HG03558 (cell line): ENCODE results near the gene MSH2.

Experiments used
- ATAC-seq: cut with Tn5 transposase; IDR thresholded peaks from one replicate; pipeline ENCODE4 v1.9.1; 2021; ENCODE audit warnings: moderate number of reproducible peaks; ENCODE audit not compliant: unreplicated experiment; ENCODE audit errors: extremely low read depth

The MSH2 gene

DNA sequence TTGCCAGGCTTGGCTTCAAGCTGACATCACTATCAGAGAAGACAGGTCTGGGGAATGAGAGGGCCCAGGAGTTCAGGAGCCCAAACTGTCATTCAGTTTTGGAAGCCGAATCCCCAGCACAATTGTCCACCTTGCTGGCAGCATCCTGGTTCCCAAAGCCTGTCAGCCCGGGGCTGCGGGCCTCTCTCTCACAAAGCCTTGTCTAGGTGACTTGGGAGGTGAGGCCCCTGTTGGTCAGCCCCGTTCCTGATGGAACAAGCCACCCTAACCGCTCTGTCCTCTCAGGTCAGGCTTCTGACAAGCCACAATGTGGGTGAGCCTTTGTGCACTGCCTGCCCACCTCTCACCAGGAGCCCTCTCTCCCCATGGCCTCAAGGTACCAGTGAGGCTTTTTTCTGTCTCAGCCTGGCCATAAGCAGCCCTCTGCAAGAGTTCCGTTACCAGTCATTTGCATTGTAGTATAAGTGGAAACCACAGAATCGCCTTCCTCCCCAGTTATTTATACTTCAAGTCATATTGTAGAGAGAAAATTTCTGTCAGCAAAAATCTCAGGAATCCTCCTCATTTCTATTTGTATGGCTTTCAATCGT is 100.6 kb downstream of the MSH2 start:
- no peak for ATAC-seq

DNA sequence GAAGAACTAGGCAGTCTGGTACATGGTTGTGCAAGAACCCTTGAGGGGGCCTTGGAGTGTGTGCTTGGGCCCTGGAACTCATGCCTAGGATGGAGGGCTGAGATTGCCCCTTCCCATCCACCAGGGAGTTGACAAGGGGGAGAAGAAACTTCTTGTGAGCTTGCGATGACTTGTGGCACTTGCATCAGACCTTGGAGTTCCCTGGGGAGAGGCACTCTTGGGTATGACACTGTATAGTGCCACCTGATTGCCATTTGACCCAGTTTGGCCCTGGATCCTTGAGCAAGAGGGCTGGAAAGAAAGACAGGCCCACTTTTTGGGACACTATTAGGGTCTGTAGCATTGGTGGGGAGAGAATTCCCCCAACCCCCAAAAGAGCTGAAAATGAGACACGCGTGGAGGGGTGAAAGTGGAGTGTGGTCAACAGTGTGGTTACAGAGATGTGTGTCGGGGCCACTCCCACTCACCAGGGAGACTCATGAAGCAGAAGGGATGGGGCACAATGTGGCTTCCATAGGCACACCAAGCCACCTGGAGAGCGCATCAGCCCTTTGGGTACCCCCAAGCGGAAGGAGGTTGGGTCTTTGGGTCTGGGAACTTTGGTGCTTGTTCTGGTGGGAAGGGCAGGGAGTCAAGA is 101.3 kb downstream of the MSH2 start:
- ATAC-seq: no peak

DNA sequence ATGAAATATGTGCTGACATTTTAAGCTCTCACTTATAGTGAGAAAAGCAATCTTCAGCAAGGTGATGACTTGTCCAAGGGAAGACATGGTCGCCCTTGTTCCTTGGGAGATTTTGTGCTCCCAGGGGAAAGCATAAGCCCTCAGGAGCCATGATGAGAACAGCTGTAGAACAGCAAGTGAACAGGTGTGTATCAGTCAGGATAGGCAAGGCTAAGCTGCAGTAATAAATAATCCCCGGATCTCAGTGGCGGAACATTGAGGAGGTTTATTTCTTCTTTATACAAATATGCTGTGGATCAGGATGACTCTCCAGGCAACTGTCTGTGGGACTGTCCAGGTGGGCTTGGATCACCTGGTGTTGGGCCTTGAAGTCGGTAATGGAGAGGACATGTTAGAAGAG is 103.1 kb downstream of the MSH2 start:
- ATAC-seq: no peak

DNA sequence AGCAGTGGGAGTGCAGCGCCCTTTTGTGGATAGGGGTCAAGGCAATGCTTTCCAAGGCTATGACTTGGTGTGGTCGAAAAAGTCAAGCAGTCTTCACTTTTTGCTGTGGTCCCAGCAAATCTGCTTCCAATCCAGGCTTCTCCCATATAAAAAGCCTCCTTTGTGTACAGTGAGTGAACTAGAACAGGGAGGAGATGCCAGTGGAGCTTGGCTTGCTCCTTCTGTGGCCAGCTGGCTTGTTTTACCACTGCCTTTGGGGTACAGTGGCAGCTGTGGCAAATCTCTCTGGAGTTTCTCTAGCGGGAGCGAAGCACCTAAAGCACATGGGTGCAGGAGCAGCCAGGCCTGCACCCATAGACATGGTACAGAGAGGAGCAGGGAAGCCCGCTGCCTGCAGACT is 103.5 kb downstream of the MSH2 start:
- no peak for ATAC-seq

DNA sequence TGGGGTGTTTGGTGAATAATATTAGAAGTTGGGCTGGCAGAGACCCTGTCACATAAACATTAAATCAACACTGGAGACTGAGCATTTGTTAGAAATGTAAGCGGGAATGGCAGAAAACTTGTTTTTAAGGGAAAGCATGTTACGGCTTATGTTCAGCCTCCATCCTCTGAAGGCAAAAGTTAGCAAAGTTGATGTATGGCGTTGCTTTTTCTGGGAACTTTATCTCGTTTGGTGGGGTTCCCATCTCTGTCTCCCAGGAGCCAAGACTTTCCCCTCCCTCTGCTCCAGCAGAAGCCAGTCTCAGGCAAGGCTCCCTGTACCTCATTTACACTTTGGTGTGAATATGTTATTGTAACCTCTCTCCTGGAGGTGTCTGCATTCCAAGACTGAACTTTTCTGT is 105.1 kb downstream of the MSH2 start:
- no peak for ATAC-seq

DNA sequence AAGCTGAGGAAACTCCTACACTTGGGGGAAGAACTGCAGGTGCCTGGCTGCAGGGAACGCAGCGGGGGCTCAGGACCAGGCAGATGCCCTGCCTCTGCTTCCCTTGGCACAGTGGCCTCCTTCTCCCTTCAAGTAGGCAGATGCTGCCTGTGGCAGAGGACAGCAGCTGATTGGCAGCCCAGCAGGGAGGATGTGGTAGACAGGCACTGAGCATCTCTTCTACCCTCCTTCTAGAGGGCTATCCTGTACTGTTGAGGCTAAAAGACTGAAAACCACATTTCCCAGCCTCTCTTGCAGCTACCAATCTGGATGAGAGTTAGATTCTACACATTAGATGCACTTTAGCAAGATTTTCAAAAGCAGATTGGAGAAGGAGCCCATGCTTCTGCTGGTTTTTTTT is 105.7 kb downstream of the MSH2 start:
- ATAC-seq: no peak

DNA sequence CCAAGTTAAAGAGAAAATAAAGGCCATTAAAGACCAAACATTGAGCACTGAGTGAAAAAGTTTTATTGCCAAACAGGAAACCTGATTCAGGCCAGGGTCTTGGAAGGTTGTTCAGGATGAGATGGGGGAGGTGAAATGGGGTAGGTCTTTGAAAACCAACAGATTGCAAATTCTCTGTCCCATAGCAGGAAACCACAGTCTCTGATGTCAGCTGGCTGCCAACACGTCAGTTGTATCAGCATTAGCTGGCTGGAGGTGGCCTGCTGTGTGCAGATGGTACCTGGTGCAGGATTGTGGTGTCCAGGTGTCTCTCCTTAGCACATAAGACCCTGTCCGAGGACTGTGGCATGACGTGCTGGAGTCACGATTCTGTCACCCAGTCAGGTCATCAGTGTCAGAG is 106.3 kb downstream of the MSH2 start:
- ATAC-seq: no peak

DNA sequence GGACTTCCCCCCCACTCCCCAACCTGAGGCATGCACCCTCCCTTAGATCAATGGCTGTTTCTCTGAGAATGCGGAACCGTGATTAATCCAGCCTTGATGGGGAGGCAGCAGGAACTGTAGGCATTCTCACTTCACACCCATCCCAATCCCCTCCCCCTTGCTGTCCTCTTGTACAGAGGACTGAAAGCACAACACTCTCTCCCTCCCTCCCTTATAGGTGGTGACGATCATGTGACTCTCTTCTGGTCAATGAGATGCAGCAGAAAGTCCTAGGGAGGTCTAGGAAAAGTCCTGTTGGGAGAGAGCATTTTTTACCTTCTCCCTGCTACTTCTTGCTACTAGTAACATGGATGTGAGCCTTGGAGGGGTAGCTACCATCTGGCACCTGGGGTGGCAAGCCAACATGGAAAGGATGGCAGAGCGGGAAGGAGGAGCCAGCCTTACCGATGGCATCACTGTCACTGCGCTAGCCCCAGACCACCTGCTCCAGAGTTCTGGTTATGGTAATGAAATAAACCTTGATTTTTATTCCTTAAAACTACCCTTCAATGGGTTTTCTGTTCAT is 106.9 kb downstream of the MSH2 start:
- no peak for ATAC-seq

DNA sequence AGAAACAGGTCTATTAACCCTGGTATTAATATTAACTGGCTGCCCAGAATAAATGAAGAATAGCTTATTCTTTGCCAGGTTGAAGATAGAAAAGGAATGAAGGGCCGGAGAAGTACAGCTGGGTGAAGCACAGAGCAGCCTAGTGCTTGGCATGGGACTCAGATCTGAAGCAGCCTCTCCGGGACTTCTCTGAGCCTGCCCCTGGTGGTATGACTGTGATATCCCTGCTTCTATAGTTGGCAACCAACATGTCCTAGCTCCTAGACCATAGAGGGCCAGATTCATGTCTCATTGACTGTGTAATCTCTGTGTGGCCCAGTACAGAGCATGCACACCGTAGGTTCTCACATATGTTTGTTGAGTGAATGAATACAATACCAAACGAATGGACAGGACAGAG is 107.8 kb downstream of the MSH2 start:
- no peak for ATAC-seq

DNA sequence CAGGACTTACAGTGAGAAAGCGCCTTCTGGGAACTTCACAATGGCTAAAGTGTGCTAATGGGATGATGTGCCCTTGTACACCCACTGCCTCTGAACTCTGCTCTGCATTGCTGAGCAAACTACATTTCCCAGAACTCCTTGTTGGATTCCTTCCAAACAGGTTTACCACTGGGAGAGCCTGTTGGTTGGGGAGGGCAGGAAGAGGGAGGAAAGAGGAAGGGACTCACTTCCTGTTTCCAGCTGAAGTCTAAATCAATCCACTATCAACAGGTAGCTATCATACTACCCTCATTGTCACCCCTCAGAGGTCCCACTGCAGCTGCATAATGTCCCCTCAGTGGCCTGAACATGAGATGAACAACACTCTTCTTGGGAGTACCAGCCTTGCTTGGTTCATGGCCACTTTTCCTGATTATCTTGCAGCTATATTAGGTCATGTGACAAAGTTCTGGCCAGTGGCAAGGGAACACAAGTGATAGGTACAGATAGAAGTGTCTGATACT is 109.7 kb downstream of the MSH2 start:
- no peak for ATAC-seq

DNA sequence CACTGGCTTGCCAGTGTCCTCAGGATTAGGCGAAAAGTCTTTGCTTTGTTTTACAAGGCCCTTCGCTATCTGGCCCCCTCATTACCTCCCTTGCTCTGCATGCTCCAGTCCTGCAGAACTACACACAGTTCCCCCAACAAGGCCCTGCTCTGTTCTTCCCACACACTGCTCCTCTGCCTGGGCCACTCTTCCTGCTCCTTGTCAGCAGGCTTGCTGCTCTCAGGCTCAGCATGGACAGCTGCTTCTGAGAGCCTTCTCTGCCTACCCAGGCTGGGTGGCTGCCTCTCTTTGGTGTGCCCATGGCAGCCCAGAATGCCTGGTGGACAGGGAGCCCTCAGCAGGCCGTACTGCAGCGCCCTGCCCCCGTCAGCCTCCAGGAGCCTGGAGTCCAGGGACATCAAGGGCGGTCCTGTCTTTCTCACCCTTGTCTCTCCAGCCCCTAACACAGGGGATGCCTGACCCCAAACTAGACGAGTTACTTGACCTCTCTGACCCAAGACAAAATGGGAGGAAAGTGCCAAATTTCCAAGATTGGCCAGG is 111.1 kb downstream of the MSH2 start:
- no peak for ATAC-seq

DNA sequence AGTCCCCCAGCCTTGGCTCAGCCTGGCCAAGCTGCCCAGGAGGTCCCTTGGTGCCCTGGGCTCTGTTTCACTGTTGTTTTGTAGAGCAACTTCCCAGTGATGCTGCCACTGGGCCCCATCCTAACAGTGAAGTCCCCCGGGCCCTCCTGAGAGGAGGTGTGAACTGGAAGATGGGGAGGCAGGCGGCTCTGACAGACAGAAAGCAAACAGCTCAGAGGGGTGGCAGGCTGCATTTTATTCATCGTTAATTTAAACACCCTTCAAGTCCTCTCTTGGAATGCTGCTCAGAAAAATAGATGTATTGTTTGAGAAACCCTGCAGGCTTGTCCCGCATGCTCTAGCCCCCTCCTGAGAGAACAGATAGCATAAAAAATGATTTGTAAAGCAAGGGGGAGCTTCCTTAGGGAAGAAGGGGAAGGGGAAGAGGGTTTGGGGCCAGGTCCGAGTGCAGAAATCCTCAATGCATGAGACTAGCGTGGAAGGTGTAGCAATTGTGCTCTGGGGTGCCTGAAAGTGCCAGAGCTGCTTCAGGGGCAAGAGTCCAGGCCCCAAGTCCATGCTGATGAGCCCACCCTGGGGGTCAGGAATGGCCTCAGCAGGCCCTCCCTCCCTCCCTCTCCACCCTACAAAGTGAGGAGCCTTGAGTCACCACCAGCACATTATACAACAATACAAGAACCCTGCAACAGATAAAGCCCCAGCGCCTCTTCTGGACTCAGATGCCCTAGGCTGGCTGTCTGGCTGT is 113.6 kb downstream of the MSH2 start:
- no peak for ATAC-seq

DNA sequence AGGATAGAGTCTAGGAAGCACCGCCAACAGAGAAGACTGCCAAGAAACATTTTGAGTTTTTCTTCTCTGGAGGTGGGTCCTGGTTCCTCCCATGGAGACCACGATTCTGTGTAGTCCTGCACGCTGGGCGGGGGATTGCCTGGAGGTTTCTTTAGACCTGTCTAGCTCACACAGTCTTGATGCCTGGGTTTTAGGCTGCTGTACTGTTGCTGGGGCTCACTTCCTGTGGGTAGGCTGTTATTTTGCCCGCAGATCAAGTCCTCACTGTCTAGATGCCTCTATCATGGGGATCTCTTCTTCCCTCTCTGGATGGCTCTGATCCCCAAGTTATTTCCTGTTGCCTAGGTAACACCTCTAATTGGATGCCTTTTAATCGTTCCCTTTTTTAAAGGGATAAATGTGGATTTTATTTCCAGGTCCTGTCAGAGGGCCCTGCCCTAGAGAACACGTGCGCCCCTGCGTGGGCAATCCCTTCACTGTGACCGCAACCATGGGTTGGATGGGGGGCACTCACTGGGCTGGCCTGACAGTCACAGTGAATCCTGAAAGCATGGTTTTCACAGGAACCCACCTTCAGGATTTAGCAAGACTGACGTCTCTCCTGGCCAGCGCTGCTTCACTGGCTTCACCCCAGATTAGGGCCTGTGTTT is 115.7 kb downstream of the MSH2 start:
- no peak for ATAC-seq

DNA sequence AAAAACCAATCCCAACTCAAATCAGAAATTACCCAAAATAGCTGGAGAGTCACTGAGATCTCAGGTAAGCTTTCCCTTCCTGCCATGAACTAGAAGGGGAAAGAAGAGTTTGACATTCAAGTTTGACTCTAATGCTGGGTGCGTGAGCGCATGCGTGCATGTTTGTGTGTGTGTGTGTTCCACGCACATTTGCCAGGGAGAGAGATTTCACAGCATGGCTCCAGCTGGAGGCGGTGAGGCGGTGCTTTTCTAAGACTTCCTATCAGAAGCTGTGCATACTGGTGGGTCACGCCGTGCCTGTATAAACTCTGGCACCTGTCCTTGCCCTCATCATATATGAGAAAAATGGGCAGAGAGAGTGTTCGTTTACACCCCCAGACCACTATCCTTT is 116.2 kb downstream of the MSH2 start:
- no peak for ATAC-seq

DNA sequence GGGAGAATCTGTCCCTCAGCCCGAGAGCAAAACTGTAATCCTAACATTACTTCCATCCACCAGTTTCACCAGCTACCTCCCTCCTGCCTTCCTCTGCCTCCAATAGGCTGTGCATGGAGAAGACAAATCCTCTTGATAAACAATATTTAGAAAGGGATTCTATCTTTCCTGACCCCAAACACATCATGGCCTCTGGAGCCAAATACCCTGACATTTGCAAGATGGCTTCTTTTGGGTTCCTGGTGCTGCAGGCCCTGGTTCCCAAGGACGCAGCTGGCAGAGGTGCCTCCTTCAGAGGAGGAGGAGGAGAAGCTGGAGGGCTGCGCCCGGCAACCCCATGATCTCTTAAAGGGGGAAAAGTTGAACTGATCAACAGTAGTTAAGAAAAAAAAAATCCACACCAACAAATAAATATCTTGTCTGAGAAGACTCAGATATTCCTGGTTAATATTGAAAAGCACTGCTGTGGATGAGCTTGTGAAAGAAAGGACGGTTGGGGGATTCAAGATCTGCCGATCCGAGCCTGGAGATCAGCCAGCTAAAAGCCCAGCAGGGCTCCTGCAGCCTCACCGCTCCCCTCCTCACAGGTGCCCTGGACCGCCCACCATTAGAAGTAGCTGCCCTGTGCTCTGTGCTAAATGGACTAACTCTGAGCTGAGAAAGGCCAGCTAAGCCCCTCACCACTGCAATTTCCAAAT is 116.8 kb downstream of the MSH2 start:
- ATAC-seq: no peak

DNA sequence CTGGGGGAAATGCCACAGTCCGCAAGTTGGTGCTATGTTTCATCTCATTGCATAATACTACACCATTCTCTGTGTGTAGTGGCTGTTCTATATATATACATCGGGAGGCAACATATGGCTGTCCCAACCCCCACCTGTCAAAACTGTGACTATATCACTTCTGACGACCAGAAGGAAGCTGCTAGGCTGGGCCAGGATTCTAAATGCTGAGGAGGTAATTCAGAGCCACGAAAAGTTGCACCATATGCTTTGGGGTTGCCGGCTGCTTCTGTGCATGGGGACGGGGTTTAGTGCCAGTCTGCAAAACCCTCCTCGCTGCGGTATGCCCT is 117.3 kb downstream of the MSH2 start:
- ATAC-seq: no peak

DNA sequence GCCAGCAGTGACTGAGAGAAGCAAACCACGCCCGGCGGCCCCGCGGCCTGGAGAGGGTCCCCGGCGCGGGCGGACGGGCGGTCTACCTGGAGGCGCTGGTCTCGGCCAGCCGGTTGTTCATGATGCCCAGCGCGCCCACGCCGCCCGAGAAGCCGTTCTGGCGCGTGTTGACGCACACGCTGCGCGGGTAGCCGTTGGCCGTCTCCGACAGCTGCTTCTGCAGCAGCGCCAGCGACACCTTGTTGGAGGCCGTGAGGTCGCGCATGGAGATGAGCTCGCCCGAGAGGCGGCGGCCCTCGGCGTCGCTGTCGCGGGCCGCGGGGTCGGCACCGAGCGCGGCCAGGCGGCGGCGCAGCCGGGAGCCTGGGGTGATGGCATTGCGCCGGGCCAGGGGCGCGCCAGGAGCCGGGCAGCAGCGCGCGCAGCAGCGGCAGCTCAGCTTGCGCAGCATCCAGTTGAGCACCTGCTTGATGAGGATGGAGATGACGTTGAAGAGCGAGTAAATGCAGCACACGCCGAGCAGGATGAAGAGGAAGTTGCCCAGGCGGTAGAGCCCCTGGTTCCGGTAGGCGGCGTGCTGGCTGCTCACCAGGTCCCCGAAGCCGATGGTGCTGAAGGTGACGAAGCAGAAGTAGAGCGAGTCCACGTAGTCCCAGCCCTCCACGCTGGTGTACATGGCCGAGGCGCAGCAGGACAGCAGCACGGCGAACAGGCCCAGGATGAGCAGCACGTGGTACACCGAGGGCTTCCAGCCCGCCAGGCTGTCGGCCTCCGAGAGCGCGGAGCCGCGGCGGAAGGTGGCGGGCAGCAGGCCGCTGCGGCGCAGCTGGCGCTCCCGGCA is 118.1 kb downstream of the MSH2 start:
- ATAC-seq: peak; percentile 49

DNA sequence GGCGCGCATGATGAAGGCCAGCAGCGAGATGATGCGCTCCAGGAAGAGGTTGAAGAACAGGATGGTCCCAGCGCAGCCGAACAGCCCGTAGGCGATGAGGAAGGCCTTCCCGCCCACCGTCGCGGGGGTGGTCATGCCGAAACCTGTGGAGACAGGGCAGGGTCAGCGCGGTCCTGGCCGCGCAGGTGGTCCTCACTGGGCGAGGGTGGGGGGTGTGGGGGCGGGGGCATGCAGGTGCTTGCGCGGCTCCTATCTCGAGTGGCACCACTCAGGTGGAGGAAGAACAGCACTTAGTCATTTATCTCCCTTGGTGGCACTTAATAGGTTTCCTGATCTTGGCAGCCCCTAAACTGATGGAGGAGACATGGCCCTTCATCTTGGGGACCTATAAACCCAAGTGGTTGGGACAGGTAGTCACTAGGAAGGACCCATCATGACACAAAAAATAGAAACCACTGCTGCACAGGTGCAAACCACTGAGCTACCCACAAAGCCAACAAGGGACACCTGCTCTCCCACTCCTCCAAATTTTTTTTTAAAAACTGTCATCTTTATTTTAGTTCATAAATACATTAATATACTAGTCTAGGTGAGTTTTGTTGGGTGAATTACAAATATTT is 118.8 kb downstream of the MSH2 start:
- no peak for ATAC-seq

DNA sequence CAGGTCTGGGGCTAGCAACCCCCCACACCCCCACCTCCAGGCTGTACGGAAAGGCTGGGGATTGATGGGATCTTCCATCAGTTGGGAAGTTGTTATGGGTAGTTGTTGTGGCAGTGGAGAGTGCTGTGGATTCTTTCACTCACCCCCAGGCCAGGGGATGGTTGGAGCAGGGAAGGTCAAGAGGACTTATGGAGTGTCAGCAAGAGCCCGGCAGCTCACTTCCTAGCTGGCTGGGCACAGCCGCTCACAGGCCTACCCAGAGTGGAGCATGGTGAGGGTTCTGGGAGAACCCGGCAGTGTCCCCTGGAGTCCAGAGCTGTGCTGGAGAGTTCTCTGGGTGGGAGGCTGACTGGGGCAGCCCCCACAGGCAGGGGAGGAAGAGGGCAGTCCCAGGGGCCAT is 122.2 kb downstream of the MSH2 start:
- no peak for ATAC-seq
